AG04450 (cell line): ENCODE measurements around the gene KIAA2012. TPM values are rescaled to one million over a fixed set of nuclear protein-coding genes. Genes with fewer than 3 reads are reported as not detected.

Experiments
- CTCF ChIA-PET: fragments of 300-600, 350-600 bp; formaldehyde crosslinking; extraction: SDS; loops from one replicate; lab custom pipeline; 2022; ENCODE audit warnings: antibody characterized with exemption, inconsistent platforms; lab: Charles Lee
- POLR2A ChIA-PET: fragments of 350-600 bp; formaldehyde crosslinking; extraction: SDS; loops from one replicate; lab custom pipeline; 2021; ENCODE audit warnings: antibody characterized with exemption, inconsistent platforms; lab: Yijun Ruan, JAX
- DNase-seq: peaks from one replicate; pipeline ENCODE4 v3.0.0-alpha.2; 2011; ENCODE audit warnings: low read depth, low spot score
- H3K27ac ChIP-seq: one replicate; pipeline ENCODE4 v1.5.1; 2012; ENCODE audit warnings: low read depth, low read length, control low read depth
- H3K27me3 ChIP-seq: one replicate; pipeline ENCODE4 v1.6.0; 2012; ENCODE audit warnings: low read length; ENCODE audit not compliant: control insufficient read depth, insufficient read depth
- H3K4me3 ChIP-seq: 2 replicates; pipeline ENCODE4 v1.5.1; 2011; ENCODE audit warnings: mild to moderate bottlenecking, low read depth, low read length, control low read depth
- H3K9me3 ChIP-seq: 2 replicates; pipeline ENCODE4 v1.5.1; 2012; ENCODE audit warnings: low read length; ENCODE audit not compliant: control insufficient read depth, insufficient read depth
- CTCF ChIP-seq: IDR thresholded peaks from 2 replicates; pipeline ENCODE4 v1.5.1; 2011; ENCODE audit warnings: low read depth, low read length, control low read depth, inconsistent platforms
- polyA plus RNA-seq: library from polyadenylated mRNA; depleted of rRNA; stranded (reverse); fragments of >200 nt; gene quantifications from 2 replicates; pipeline ENCODE4 v1.2.3, GENCODE V29; 2011

The KIAA2012 gene
- polyA plus RNA-seq, 1 experiment = 0.12 TPM

- Histone ChIP-seq H3K4me3 (no peak overlapping the region), H3K27ac (no peak overlapping the region), H3K9me3 (no peaks in the 10 kb centered on the region), H3K27me3 (no peaks in the 10 kb centered on the region)
- no peak for TF ChIP-seq CTCF
- DNase-seq = no peak
- ChIA-PET CTCF (no interaction called here), POLR2A (interaction anchor here (0.6 kb wide), 1 partner anchor 443 kb away, joined by 4 read pairs; no protein-coding TSS in a partner anchor)
These were observed 25.2 kb downstream of the KIAA2012 start for GRCh38 chr2:202098291-202098690.

GRCh38 chr2:202099515-202099914 is 26.5 kb downstream of the KIAA2012 start:
- Histone ChIP-seq H3K27ac (no peak overlapping the region), H3K9me3 (no peaks in the 10 kb centered on the region), H3K4me3 (no peak overlapping the region), H3K27me3 (no peaks in the 10 kb centered on the region)
- CTCF ChIA-PET = no interaction called here
- TF ChIP-seq CTCF = no peak
- POLR2A ChIA-PET = no interaction called here
- DNase-seq = no peak

GRCh38 chr2:202100176-202100575 is 27.1 kb downstream of the KIAA2012 start:
- TF ChIP-seq CTCF = no peak
- no peak for DNase-seq
- Histone ChIP-seq H3K4me3 (no peak overlapping the region), H3K27me3 (no peaks in the 10 kb centered on the region), H3K9me3 (no peaks in the 10 kb centered on the region), H3K27ac (no peak overlapping the region)
- CTCF ChIA-PET = no interaction called here
- POLR2A ChIA-PET = no interaction called here

- Histone ChIP-seq H3K9me3 (no peaks in the 10 kb centered on the region), H3K27me3 (no peaks in the 10 kb centered on the region), H3K4me3 (no peak overlapping the region), H3K27ac (no peak overlapping the region)
- CTCF ChIA-PET = no interaction called here
- no peak for TF ChIP-seq CTCF
- DNase-seq = no peak
- POLR2A ChIA-PET = no interaction called here
These were observed 28.0 kb downstream of the KIAA2012 start for GRCh38 chr2:202101026-202101579.

- CTCF ChIA-PET = interaction anchor here (0.6 to 2.2 kb wide), 7 partner anchors 11 to 313 kb away, joined by 3 to 12 read pairs (median 5); no protein-coding TSS in a partner anchor
- no peaks in the 10 kb centered on the region for H3K27me3 ChIP-seq
- DNase-seq = no peak
- no peaks in the 10 kb centered on the region for H3K9me3 ChIP-seq
- no peak overlapping the region for H3K27ac ChIP-seq
- POLR2A ChIA-PET = interaction anchor here (0.6 kb wide), 1 partner anchor 256 kb away, joined by 15 read pairs; no protein-coding TSS in a partner anchor
- no peak for TF ChIP-seq CTCF
- H3K4me3 ChIP-seq = no peak overlapping the region
These were observed 29.5 kb downstream of the KIAA2012 start for GRCh38 chr2:202102425-202103000.
